HepG2 (cell line): ENCODE data around the gene POLQ. TPM values are rescaled to one million over a fixed set of nuclear protein-coding genes. Genes with fewer than 3 reads are reported as not detected.

Experiments
- ATAC-seq: fragments of 200-7000 bp; cut with Tn5 transposase; 3 replicates; pipeline ENCODE4 v1.9.1; 2020; ENCODE audit warnings: mild to moderate bottlenecking, moderate library complexity
- BruUV-seq: library from RNA; stranded (reverse); fragments of 400-500 nt; replicated peaks from 2 replicates; lab custom pipeline; 2021; lab: Mats Ljungman, UMichigan
- CTCF ChIA-PET: fragments of 300-600 bp; formaldehyde crosslinking; extraction: SDS; loops from one replicate; lab custom pipeline; 2021; ENCODE audit warnings: low total read pairs, inconsistent platforms, low intra/inter-chr PET ratio; lab: Yijun Ruan, JAX
- POLR2A ChIA-PET: fragments of 350-600 bp; sonication (Branson Sonifier 250); formaldehyde crosslinking; loops from one replicate; lab custom pipeline; 2020; ENCODE audit warnings: antibody characterized with exemption, inconsistent platforms; lab: Yijun Ruan, JAX
- DNase-seq: peaks from one replicate; pipeline ENCODE4 v3.0.0-alpha.2; 2015; ENCODE audit warnings: low spot score
- FAIRE-seq: peaks from 3 replicates; lab custom pipeline; 2011; peaks lifted over from hg19 to GRCh38; lab: Jason Lieb, UNC
- H2AFZ ChIP-seq: one replicate; pipeline ENCODE4 v1.6.1; 2011; ENCODE audit warnings: low read length, inconsistent platforms
- H3K27ac ChIP-seq: fragments of 300-600 bp; 3 replicates; pipeline ENCODE4 v1.8.0; 2011; ENCODE audit warnings: mixed run types, mild to moderate bottlenecking, mixed read lengths, low read length, inconsistent platforms; ENCODE audit not compliant: insufficient read depth; ENCODE audit errors: extremely low read length
- H3K27me3 ChIP-seq, 2 experiments: fragments of 200-600 bp in 1 of 2; 2 replicates in 1 of 2; 3 replicates in 1 of 2; pipeline versions ENCODE4 v1.6.0 to v1.8.0; 2011; ENCODE audit warnings: low read length in 2 of 2, mild to moderate bottlenecking in 2 of 2, moderate library complexity in 2 of 2, inconsistent platforms in 1 of 2; ENCODE audit not compliant: insufficient read depth in 2 of 2, control insufficient read depth in 1 of 2
- H3K36me3 ChIP-seq, 2 experiments: fragments of 200-600 bp in 1 of 2; replicated peaks in 1 of 2; 2 replicates in 1 of 2; 3 replicates in 1 of 2; pipeline versions ENCODE4 v1.5.1 to v1.8.0; 2011; ENCODE audit warnings: low read length in 2 of 2, inconsistent platforms in 1 of 2; ENCODE audit not compliant: insufficient read depth in 2 of 2, control insufficient read depth in 1 of 2
- H3K4me1 ChIP-seq: 2 replicates; pipeline ENCODE4 v1.5.1; 2012; ENCODE audit warnings: low read length, inconsistent platforms; ENCODE audit not compliant: insufficient read depth
- H3K4me2 ChIP-seq: 2 replicates; pipeline ENCODE4 v1.6.0; 2011; ENCODE audit warnings: low read depth, low read length, inconsistent platforms
- H3K4me3 ChIP-seq, 3 experiments: fragments of 200-600 bp in 1 of 3; sonication (generic), shearing (Covaris generic) in 1 of 3; replicated peaks in 1 of 3; 2 replicates each; pipeline ENCODE4 v1.5.1; 2011 to 2016; ENCODE audit warnings: low read length in 3 of 3, inconsistent platforms in 2 of 3, low read depth in 2 of 3, mild to moderate bottlenecking in 2 of 3, control low read depth in 1 of 3, mixed read lengths in 1 of 3; ENCODE audit not compliant: insufficient read depth in 1 of 3
- H3K79me2 ChIP-seq: one replicate; pipeline ENCODE4 v1.6.1; 2011; ENCODE audit warnings: low read length, inconsistent platforms; ENCODE audit not compliant: insufficient read depth
- H3K9ac ChIP-seq: 2 replicates; pipeline ENCODE4 v1.6.0; 2011; ENCODE audit warnings: mild to moderate bottlenecking, low read depth, low read length, inconsistent platforms; ENCODE audit not compliant: insufficient read depth
- H3K9me3 ChIP-seq: 2 replicates; pipeline ENCODE4 v1.5.1; 2012; ENCODE audit warnings: mild to moderate bottlenecking, low read length
- H4K20me1 ChIP-seq: 2 replicates; pipeline ENCODE4 v1.6.0; 2011; ENCODE audit warnings: inconsistent platforms, mild to moderate bottlenecking, low read length, moderate library complexity; ENCODE audit not compliant: insufficient read depth
- FOXO1 ChIP-seq: sonication (generic); formaldehyde crosslinking; IDR thresholded peaks from 2 replicates; pipeline ENCODE4 v1.4.0; 2020; ENCODE audit warnings: missing genetic modification reagents
- MTA1 ChIP-seq: sonication (generic); formaldehyde crosslinking; IDR thresholded peaks from 2 replicates; pipeline ENCODE4 v1.4.0; 2020; ENCODE audit warnings: missing genetic modification reagents, mild to moderate bottlenecking, borderline replicate concordance
- PLRG1 ChIP-seq: fragments of 450-650 bp; conservative IDR thresholded peaks from 2 replicates; pipeline ENCODE4 v1.6.1; 2016
- SIN3A ChIP-seq: IDR thresholded peaks from 2 replicates; pipeline ENCODE4 v1.6.1; 2011; ENCODE audit warnings: low read depth, mild to moderate bottlenecking, control low read depth, low read length, borderline replicate concordance
- SP140L ChIP-seq: sonication (generic); formaldehyde crosslinking; IDR thresholded peaks from 2 replicates; pipeline ENCODE4 v1.4.0; 2020; ENCODE audit warnings: missing genetic modification reagents, borderline replicate concordance
- TERF1 ChIP-seq: sonication (generic); formaldehyde crosslinking; IDR thresholded peaks from 2 replicates; pipeline ENCODE4 v1.8.0; 2022; ENCODE audit warnings: mild to moderate bottlenecking, missing genetic modification reagents, moderate library complexity
- ZHX1 ChIP-seq: sonication (generic); formaldehyde crosslinking; IDR thresholded peaks from 2 replicates; pipeline ENCODE4 v1.8.1; 2022; ENCODE audit warnings: low read depth, mild to moderate bottlenecking, missing genetic modification reagents
- ZNF10 ChIP-seq: sonication (generic); formaldehyde crosslinking; IDR thresholded peaks from 2 replicates; pipeline ENCODE4 v1.4.0; 2020; ENCODE audit warnings: mild to moderate bottlenecking, low read depth, missing genetic modification reagents, borderline replicate concordance
- ZNF275 ChIP-seq: sonication (generic); formaldehyde crosslinking; IDR thresholded peaks from 2 replicates; pipeline ENCODE4 v1.8.0; 2022; ENCODE audit warnings: missing genetic modification reagents, mild to moderate bottlenecking, inconsistent platforms, borderline replicate concordance
- ZNF503 ChIP-seq: sonication (generic); formaldehyde crosslinking; IDR thresholded peaks from 2 replicates; pipeline ENCODE4 v1.4.0; 2020; ENCODE audit warnings: missing genetic modification reagents
- ZNF687 ChIP-seq: sonication (generic); formaldehyde crosslinking; IDR thresholded peaks from 2 replicates; pipeline ENCODE4 v1.5.1; 2020; ENCODE audit warnings: mild to moderate bottlenecking, missing genetic modification reagents, moderate library complexity
- ZNF713 ChIP-seq: sonication (generic); formaldehyde crosslinking; IDR thresholded peaks from 2 replicates; pipeline ENCODE4 v1.4.0; 2020; ENCODE audit warnings: mild to moderate bottlenecking, missing genetic modification reagents
- ZNF75D ChIP-seq: sonication (generic); formaldehyde crosslinking; IDR thresholded peaks from 2 replicates; pipeline ENCODE4 v1.8.1; 2023; ENCODE audit warnings: missing genetic modification reagents, mild to moderate bottlenecking, borderline replicate concordance
- WGBS: methylation state at CpG from one replicate; pipeline ENCODE4 v1.1.6; 2017; ENCODE audit warnings: low lambda C conversion rate; 5-methylcytosine and 5-hydroxymethylcytosine counted together
- in situ Hi-C: cut with HindIII; loops from 2 replicates; pipeline ENCODE4 v1.10.0; 2017; ENCODE audit warnings: low pct_unique_long_range_greater_than_20kb; ENCODE audit not compliant: extremely low pct_ligation_motif_present
- intact Hi-C: fragments of 100-400 bp; cut with micrococcal nuclease; formaldehyde crosslinking; loops from one replicate; pipeline ENCODE4 v1.10.0; 2022; ENCODE audit not compliant: unreplicated experiment
- polyA plus RNA-seq, 8 experiments: library from polyadenylated mRNA; depleted of rRNA in 3 of 8; stranded (reverse) in 7 of 8; unstranded in 1 of 8; fragments of >200 nt; fragmentation: Illumina TruSeq in 4 of 8; extraction: Trizol in 4 of 8; gene quantifications; 2 replicates each; pipeline versions ENCODE4 v1.2.1 to v1.2.3, GENCODE V29; 2011 to 2016; ENCODE audit warnings: low read depth in 4 of 8, missing spikeins in 1 of 8, mixed read lengths in 1 of 8; ENCODE audit not compliant: insufficient read depth in 1 of 8
- total RNA-seq, 5 experiments: library from RNA; depleted of rRNA; stranded (reverse); fragments of >200 nt; fragmentation: Illumina TruSeq; extraction: Trizol; gene quantifications; 2 replicates each; pipeline ENCODE4 v1.2.3, GENCODE V29; 2016; ENCODE audit warnings: low read depth in 1 of 5

POLQ gene
- total and polyA plus RNA-seq, 2 of the 13 experiments (the other 11 are each of a cell fraction or from before 2014, with no cell fraction given) = 2.5 to 18.6 TPM

- ATAC-seq = no peak
- TF ChIP-seq SP140L (CRISPR knock-in tag) (no peak), ZNF687 (no peak), TERF1 (CRISPR knock-in tag) (no peak), ZNF75D (CRISPR knock-in tag) (no peak), PLRG1 (no peak), ZNF10 (CRISPR knock-in tag) (no peak), SIN3A (no peak), ZHX1 (CRISPR knock-in tag) (no peak), FOXO1 (CRISPR knock-in tag) (no peak), ZNF275 (CRISPR knock-in tag) (no peak), ZNF503 (CRISPR knock-in tag) (no peak), MTA1 (no peak), ZNF713 (no peak)
Measured at GRCh38 chr3:121567649-121568048, 21.9 kb upstream of the POLQ start, which contains the start of gene ARGFX. TSS of gene ARGFX (plus strand) at chr3:121567949. CDS start at chr3:121570714, 2,765 bp downstream.

More at GRCh38 chr3:121567649-121568048, 21.9 kb upstream of the POLQ start, which contains the start of gene ARGFX:
- H3K9ac ChIP-seq = no peak within 1 kb of the TSS
- CTCF ChIA-PET = no interaction called here
- no peaks in the 10 kb centered on the region for H3K36me3 ChIP-seq
- H3K27ac ChIP-seq = no peak within 1 kb of the TSS
- intact Hi-C loops = no loop called here
- H3K79me2 ChIP-seq = no peaks in the 10 kb centered on the region
- in situ Hi-C loops = loop anchor here (25.0 kb wide), 1 partner anchor 1120 kb away; the partner anchor contains the start of gene PARP14
- no peaks in the 10 kb centered on the region for H4K20me1 ChIP-seq
- H2AFZ ChIP-seq = no peak within 1 kb of the TSS
- no peaks in the 10 kb centered on the region for H3K4me1 ChIP-seq
- BruUV-seq = no TSS peak
- 36% methylated on average over 5 of the region's 5 CpGs for WGBS
- POLR2A ChIA-PET = no interaction called here
- no peaks in the 10 kb centered on the region for H3K27me3 ChIP-seq
- H3K4me3 ChIP-seq = no peak within 1 kb of the TSS
- DNase-seq (no peak), FAIRE-seq (no peak)
- H3K4me2 ChIP-seq = no peak within 1 kb of the TSS
- H3K9me3 ChIP-seq = no peaks in the 10 kb centered on the region
